ENCODE data around the gene INPP4A. TPM values are rescaled to one million over a fixed set of nuclear protein-coding genes. Genes with fewer than 3 reads are reported as not detected.
"Not testable (repeated sequence)": the region's sequence is repeated elsewhere in the genome, so short reads cannot be mapped to it uniquely, and the experiment has no call there.

The INPP4A gene
- polyA plus RNA-seq, 1 donor (not counting 4 experiments of a cell fraction or from before 2014, with no cell fraction given), result 10.7 TPM

DNA sequence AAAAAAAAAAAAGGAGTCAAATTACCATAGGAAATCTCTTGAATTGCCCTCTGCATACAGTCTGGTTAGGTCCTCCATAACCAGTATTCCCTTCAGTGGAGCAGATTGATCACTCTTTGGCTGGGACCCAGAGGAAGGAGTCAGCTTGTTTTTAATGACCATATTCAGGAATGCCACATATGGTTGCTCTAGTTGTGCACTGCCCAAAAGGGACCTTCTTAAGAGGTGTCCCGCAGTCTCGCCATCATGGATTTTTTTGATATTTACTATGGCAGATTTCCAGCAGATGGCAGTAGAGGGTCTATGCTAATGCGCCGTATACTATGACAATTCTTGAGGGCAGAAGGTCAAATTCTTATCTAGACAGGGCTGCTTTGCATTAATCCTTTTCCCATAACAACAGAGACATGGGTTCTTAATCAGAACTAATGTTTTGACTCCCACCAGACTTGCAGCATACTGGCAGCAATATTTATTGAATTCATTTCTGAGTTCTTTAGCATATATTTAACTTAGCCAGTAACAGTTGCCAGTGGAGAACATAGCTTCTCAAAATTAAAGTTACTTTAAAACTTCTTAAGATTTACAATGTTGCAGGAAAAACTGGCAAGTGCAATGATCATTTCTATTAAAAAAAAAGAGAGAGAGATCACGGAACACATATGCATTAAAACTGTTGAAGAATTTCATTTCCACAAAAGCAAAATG is 31.8 kb upstream of the INPP4A start:
- H3K9me1 ChIP-seq (ENCODE audit: control insufficient read depth, extremely low read depth, insufficient read depth, low read length), result no peaks in the 10 kb centered on the region
- no peak overlapping the region for H3K4me3 ChIP-seq (ENCODE audit: control insufficient read depth in 2 of 3, extremely low read depth in 1 of 3, insufficient read depth in 2 of 3, low read depth in 1 of 3, low read length in 3 of 3)
- no peaks in the 10 kb centered on the region for H3K27me3 ChIP-seq (ENCODE audit: control insufficient read depth, extremely low read depth, insufficient read depth, low read length)
- no peaks in the 10 kb centered on the region for H3K79me2 ChIP-seq (ENCODE audit: control insufficient read depth, insufficient read depth, low read length)
- H3K4me1 ChIP-seq (ENCODE audit: control insufficient read depth, extremely low read depth, insufficient read depth, low read length), result no peaks in the 10 kb centered on the region
- dilution Hi-C loops (cut with MboI; ENCODE audit: extremely low pct_ligation_motif_present, low sequenced_read_pairs), result no loop called here
- DNase-seq (ENCODE audit: low read depth, low spot score) (no peak), FAIRE-seq (no peak)
- no peaks in the 10 kb centered on the region for H3K9me3 ChIP-seq (ENCODE audit: control insufficient read depth, low read depth, low read length)
- H3K36me3 ChIP-seq (ENCODE audit: control insufficient read depth in 2 of 2, extremely low read depth in 1 of 2, insufficient read depth in 2 of 2, low read length in 2 of 2), result no peaks in the 10 kb centered on the region
- TF ChIP-seq, protein P1, sequence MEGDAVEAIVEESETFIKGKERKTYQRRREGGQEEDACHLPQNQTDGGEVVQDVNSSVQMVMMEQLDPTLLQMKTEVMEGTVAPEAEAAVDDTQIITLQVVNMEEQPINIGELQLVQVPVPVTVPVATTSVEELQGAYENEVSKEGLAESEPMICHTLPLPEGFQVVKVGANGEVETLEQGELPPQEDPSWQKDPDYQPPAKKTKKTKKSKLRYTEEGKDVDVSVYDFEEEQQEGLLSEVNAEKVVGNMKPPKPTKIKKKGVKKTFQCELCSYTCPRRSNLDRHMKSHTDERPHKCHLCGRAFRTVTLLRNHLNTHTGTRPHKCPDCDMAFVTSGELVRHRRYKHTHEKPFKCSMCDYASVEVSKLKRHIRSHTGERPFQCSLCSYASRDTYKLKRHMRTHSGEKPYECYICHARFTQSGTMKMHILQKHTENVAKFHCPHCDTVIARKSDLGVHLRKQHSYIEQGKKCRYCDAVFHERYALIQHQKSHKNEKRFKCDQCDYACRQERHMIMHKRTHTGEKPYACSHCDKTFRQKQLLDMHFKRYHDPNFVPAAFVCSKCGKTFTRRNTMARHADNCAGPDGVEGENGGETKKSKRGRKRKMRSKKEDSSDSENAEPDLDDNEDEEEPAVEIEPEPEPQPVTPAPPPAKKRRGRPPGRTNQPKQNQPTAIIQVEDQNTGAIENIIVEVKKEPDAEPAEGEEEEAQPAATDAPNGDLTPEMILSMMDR (optimal IDR thresholded peaks at IDR 0.05 in 1 of 3, IDR thresholded peaks at IDR 0.05 in 1 of 3, conservative IDR thresholded peaks at IDR 0.05 in 1 of 3; ENCODE audit: extremely low read depth in 1 of 3, insufficient read depth in 2 of 3, low read length in 3 of 3), result peak; percentile 55 to 68 (median 60)
- TF ChIP-seq EZH2 (IDR thresholded peaks at IDR 0.05; ENCODE audit: low read length), result no peak
- no peak overlapping the region for H2AFZ ChIP-seq (ENCODE audit: control insufficient read depth, low read length)
- no peak overlapping the region for H3K9ac ChIP-seq (ENCODE audit: control insufficient read depth, extremely low read depth, insufficient read depth, low read length)
- H4K20me1 ChIP-seq (ENCODE audit: control insufficient read depth, extremely low read depth, insufficient read depth, low read length), result no peaks in the 10 kb centered on the region
- H3K4me2 ChIP-seq (ENCODE audit: control insufficient read depth, extremely low read depth, insufficient read depth, low read depth, low read length), result no peak overlapping the region
- no peak overlapping the region for H3K27ac ChIP-seq (ENCODE audit: control insufficient read depth, insufficient read depth, low read length)

DNA sequence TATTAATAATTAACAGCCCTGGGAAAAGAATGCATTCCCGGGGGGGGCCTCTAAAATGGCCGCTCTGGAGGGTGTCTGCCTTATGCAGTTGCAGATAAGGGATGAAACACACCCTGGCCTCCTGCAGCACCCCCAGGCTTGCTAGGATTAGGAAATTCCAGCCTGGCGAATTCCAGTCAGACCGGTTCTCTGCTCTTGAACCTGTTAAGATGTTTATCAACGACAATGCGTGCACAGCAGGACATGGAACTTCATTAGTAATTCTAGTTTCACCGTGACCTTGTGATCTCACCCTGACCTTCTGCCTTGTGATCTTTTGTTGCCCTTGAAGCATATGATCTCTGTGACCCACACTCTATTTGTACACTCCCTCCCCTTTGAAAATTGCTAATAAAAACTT is 30.4 kb upstream of the INPP4A start:
- H3K27ac ChIP-seq (ENCODE audit: control insufficient read depth, insufficient read depth, low read length); H2AFZ ChIP-seq (ENCODE audit: control insufficient read depth, low read length); H3K36me3 ChIP-seq (ENCODE audit: control insufficient read depth in 2 of 2, extremely low read depth in 1 of 2, insufficient read depth in 2 of 2, low read length in 2 of 2); H3K9me3 ChIP-seq (ENCODE audit: control insufficient read depth, low read depth, low read length); H3K4me2 ChIP-seq (ENCODE audit: control insufficient read depth, extremely low read depth, insufficient read depth, low read depth, low read length); H3K9me1 ChIP-seq (ENCODE audit: control insufficient read depth, extremely low read depth, insufficient read depth, low read length); H3K9ac ChIP-seq (ENCODE audit: control insufficient read depth, extremely low read depth, insufficient read depth, low read length); dilution Hi-C loops (cut with MboI; ENCODE audit: extremely low pct_ligation_motif_present, low sequenced_read_pairs); H3K4me3 ChIP-seq (ENCODE audit: control insufficient read depth in 2 of 3, extremely low read depth in 1 of 3, insufficient read depth in 2 of 3, low read depth in 1 of 3, low read length in 3 of 3); H3K4me1 ChIP-seq (ENCODE audit: control insufficient read depth, extremely low read depth, insufficient read depth, low read length); H3K27me3 ChIP-seq (ENCODE audit: control insufficient read depth, extremely low read depth, insufficient read depth, low read length); FAIRE-seq; H3K79me2 ChIP-seq (ENCODE audit: control insufficient read depth, insufficient read depth, low read length); DNase-seq (ENCODE audit: low read depth, low spot score); H4K20me1 ChIP-seq (ENCODE audit: control insufficient read depth, extremely low read depth, insufficient read depth, low read length): not testable (repeated sequence)

DNA sequence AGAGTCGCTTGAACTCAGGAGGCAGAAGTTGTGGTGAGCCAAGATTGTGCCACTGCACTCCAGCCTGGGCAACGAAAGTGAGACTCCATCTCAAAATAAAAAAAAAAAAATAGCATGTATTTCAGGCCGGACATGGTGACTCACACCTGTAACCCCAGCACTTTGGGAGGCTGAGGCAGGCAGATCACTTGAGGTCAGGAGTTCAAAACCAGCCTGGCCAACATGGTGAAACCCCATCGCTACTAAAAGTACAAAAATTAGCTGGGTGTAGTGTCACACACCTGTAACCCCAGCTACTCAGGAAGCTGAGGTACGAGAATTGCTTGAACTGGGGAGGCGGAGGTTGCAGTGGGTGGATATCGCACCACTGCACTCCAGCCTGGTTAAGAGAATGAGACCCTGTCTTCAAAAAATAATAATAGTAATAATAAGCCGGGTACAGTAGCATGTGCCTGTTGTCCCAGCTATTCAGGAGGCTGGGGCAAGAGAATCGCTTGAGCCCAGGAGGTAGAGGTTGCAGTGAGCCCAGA is 28.9 kb upstream of the INPP4A start:
- DNase-seq (ENCODE audit: low read depth, low spot score); H3K79me2 ChIP-seq (ENCODE audit: control insufficient read depth, insufficient read depth, low read length); H4K20me1 ChIP-seq (ENCODE audit: control insufficient read depth, extremely low read depth, insufficient read depth, low read length); dilution Hi-C loops (cut with MboI; ENCODE audit: extremely low pct_ligation_motif_present, low sequenced_read_pairs); H3K4me2 ChIP-seq (ENCODE audit: control insufficient read depth, extremely low read depth, insufficient read depth, low read depth, low read length); H3K9me1 ChIP-seq (ENCODE audit: control insufficient read depth, extremely low read depth, insufficient read depth, low read length); H3K4me1 ChIP-seq (ENCODE audit: control insufficient read depth, extremely low read depth, insufficient read depth, low read length); H3K9me3 ChIP-seq (ENCODE audit: control insufficient read depth, low read depth, low read length); H2AFZ ChIP-seq (ENCODE audit: control insufficient read depth, low read length); H3K27ac ChIP-seq (ENCODE audit: control insufficient read depth, insufficient read depth, low read length); H3K36me3 ChIP-seq (ENCODE audit: control insufficient read depth in 2 of 2, extremely low read depth in 1 of 2, insufficient read depth in 2 of 2, low read length in 2 of 2); H3K4me3 ChIP-seq (ENCODE audit: control insufficient read depth in 2 of 3, extremely low read depth in 1 of 3, insufficient read depth in 2 of 3, low read depth in 1 of 3, low read length in 3 of 3); H3K27me3 ChIP-seq (ENCODE audit: control insufficient read depth, extremely low read depth, insufficient read depth, low read length); FAIRE-seq; H3K9ac ChIP-seq (ENCODE audit: control insufficient read depth, extremely low read depth, insufficient read depth, low read length): not testable (repeated sequence)
